ENCODE results near the gene SIPA1L3. TPM values are rescaled to one million over a fixed set of nuclear protein-coding genes. Genes with fewer than 3 reads are reported as not detected.

The SIPA1L3 gene
- polyA plus RNA-seq, 2 of the 4 experiments (the other 2 are of a cell fraction): 28.9 to 50.6 TPM

DNA sequence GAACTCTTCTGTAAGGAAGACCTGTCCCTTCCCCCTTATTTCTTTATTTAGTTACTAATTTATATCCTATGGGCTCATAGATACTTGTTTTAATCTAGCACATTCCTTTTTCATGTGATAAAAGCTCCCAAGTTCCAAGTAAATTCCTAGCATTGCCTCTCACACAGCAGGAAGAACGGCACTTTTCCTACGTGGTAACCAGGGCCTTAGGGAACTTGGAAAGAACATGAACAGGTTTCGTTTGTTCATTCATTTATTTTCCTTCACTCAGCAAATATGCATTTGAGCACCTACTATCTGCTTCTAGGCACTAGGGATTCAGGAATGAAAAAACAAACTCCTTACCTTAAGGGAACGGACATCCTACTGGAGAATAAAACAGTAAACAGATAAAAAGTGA, 125.1 kb downstream of the SIPA1L3 start:
- TF ChIP-seq MAFK (IDR thresholded peaks at IDR 0.05; ENCODE audit: partially characterized antibody) (peak; percentile 88), NR3C1 (IDR thresholded peaks at IDR 0.05) (no peak)
- Histone ChIP-seq H3K4me3 (no peak overlapping the region), H3K4me2 (no peak overlapping the region), H3K9me3 (no peaks in the 10 kb centered on the region), H3K27ac (no peak overlapping the region; a peak in 2 of 6 replicates), H3K4me1 (peaks cover 22% of the 10 kb centered on the region)
- CTCF ChIA-PET: interaction anchor here (1.0 to 28.8 kb wide), 4 partner anchors 13 to 371 kb away, joined by 3 to 316 read pairs (median 4); partner anchors contain the start of genes FAM98C, SIPA1L3 and WDR87
- DNase-seq (ENCODE audit: low read depth in 1 of 2, low spot score in 1 of 2): no peak
- FAIRE-seq: peak; percentile 94
- POLR2A ChIA-PET: no interaction called here
- WGBS (ENCODE audit: missing lambda C conversion rate): 68% methylated on average over 4 of the region's 4 CpGs
- ATAC-seq: no peak

DNA sequence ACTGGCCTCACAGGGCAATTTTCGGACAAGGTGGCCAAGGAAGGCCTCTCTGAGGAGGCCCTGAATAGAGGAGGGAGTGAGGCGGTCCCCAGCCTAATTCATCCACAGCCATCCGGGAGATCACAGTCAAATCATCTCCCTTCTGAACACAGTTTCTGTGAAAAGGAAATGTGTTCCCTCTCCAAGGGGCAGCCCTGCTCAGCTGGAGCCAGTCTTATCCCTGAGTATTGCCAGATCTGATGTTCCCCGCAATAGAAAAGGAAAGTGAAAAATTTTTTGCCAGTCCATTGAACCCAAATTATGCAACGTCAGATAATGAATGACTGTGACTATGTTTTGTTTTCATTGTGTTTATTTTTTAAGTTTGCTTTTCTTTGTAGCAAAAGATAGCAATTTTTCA, 125.9 kb downstream of the SIPA1L3 start:
- CTCF ChIA-PET: interaction anchor here (0.5 to 28.8 kb wide), 5 partner anchors 32 to 206 kb away, joined by 3 to 316 read pairs (median 3); partner anchors contain the start of genes SIPA1L3 and WDR87
- no peak for DNase-seq (ENCODE audit: low read depth in 1 of 2, low spot score in 1 of 2)
- 90% methylated on average over 5 of the region's 5 CpGs for WGBS (ENCODE audit: missing lambda C conversion rate)
- Histone ChIP-seq H3K9me3 (no peaks in the 10 kb centered on the region), H3K4me3 (no peak overlapping the region), H3K4me2 (no peak overlapping the region), H3K4me1 (peaks cover 22% of the 10 kb centered on the region), H3K27ac (no peak overlapping the region)
- TF ChIP-seq, protein P1, sequence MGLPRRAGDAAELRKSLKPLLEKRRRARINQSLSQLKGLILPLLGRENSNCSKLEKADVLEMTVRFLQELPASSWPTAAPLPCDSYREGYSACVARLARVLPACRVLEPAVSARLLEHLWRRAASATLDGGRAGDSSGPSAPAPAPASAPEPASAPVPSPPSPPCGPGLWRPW (IDR thresholded peaks at IDR 0.05): no peak
- TF ChIP-seq, protein P2, sequence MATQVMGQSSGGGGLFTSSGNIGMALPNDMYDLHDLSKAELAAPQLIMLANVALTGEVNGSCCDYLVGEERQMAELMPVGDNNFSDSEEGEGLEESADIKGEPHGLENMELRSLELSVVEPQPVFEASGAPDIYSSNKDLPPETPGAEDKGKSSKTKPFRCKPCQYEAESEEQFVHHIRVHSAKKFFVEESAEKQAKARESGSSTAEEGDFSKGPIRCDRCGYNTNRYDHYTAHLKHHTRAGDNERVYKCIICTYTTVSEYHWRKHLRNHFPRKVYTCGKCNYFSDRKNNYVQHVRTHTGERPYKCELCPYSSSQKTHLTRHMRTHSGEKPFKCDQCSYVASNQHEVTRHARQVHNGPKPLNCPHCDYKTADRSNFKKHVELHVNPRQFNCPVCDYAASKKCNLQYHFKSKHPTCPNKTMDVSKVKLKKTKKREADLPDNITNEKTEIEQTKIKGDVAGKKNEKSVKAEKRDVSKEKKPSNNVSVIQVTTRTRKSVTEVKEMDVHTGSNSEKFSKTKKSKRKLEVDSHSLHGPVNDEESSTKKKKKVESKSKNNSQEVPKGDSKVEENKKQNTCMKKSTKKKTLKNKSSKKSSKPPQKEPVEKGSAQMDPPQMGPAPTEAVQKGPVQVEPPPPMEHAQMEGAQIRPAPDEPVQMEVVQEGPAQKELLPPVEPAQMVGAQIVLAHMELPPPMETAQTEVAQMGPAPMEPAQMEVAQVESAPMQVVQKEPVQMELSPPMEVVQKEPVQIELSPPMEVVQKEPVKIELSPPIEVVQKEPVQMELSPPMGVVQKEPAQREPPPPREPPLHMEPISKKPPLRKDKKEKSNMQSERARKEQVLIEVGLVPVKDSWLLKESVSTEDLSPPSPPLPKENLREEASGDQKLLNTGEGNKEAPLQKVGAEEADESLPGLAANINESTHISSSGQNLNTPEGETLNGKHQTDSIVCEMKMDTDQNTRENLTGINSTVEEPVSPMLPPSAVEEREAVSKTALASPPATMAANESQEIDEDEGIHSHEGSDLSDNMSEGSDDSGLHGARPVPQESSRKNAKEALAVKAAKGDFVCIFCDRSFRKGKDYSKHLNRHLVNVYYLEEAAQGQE (IDR thresholded peaks at IDR 0.05): no peak
- TF ChIP-seq MAZ (IDR thresholded peaks at IDR 0.05; ENCODE audit: borderline replicate concordance, low read depth, low read length): no peak
- no peak for TF ChIP-seq CHD2 (IDR thresholded peaks at IDR 0.05; ENCODE audit: low read length, partially characterized antibody)
- TF ChIP-seq RAD21 (conservative IDR thresholded peaks at IDR 0.05 in 1 of 2, IDR thresholded peaks at IDR 0.05 in 1 of 2): no peak
- TF ChIP-seq MAFK (IDR thresholded peaks at IDR 0.05; ENCODE audit: partially characterized antibody): no peak
- TF ChIP-seq TFCP2L1 (CRISPR knock-in tag; IDR thresholded peaks at IDR 0.05): no peak
- no peak for TF ChIP-seq RARB (CRISPR knock-in tag; IDR thresholded peaks at IDR 0.05)
- no peak for TF ChIP-seq RFX5 (IDR thresholded peaks at IDR 0.05)
- no peak for TF ChIP-seq FOSB (CRISPR knock-in tag; IDR thresholded peaks at IDR 0.05)
- no peak for TF ChIP-seq JUNB (IDR thresholded peaks at IDR 0.05)
- no peak for ATAC-seq
- POLR2A ChIA-PET: no interaction called here
- no peak for FAIRE-seq

DNA sequence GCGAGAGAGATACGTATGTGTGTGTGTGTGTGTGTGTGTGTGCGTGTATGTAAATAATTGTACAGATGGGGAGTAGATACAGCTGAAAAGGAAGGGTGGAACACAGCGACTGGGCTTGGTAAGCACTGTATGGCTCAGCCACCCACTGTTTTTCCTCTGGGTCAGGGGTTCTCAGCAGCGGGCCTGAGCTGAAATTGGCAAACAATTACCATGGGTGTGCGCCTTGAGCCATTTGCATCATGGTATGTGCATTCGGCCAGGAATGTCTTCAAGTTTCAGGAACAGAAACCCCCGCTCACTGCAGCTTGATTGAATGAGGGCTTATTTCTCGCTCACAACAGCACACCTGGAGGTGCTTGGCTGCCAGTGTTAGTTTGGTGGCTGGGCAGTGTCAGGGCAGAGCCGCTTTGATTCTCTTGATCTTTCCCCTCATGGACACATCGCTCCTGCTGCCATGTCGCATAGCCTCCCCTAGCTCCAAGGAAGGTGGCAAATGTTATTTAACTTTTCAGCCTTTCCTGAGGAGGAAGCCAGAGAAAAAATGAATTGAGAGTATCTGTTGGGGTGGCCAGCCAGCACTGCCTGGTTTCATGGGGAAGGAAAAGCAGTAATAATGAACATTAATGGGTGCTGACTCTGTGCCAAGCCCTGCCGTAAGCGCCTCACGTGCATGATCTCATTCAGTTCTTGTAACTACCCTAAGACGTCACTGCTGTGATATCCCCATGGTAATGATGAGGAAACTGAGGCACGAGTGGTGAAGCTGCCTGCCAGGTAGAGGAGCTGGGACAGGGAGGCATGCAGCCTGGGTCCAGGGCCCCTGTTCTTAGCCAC, 126.9 kb downstream of the SIPA1L3 start:
- peak; percentile 59 for FAIRE-seq
- Histone ChIP-seq H3K9me3 (no peaks in the 10 kb centered on the region), H3K4me1 (peaks cover 22% of the 10 kb centered on the region), H3K27ac (no peak overlapping the region), H3K4me2 (no peak overlapping the region), H3K4me3 (no peak overlapping the region)
- CTCF ChIA-PET: interaction anchor here (0.5 to 28.8 kb wide), 8 partner anchors 10 to 351 kb away, joined by 3 to 316 read pairs (median 3); partner anchors contain the start of genes SIPA1L3 and WDR87
- POLR2A ChIA-PET: no interaction called here
- no peak for ATAC-seq
- WGBS (ENCODE audit: missing lambda C conversion rate): 89% methylated on average over 17 of the region's 17 CpGs
- no peak for DNase-seq (ENCODE audit: low read depth in 1 of 2, low spot score in 1 of 2)
- TF ChIP-seq, protein P3, sequence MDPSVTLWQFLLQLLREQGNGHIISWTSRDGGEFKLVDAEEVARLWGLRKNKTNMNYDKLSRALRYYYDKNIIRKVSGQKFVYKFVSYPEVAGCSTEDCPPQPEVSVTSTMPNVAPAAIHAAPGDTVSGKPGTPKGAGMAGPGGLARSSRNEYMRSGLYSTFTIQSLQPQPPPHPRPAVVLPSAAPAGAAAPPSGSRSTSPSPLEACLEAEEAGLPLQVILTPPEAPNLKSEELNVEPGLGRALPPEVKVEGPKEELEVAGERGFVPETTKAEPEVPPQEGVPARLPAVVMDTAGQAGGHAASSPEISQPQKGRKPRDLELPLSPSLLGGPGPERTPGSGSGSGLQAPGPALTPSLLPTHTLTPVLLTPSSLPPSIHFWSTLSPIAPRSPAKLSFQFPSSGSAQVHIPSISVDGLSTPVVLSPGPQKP (IDR thresholded peaks at IDR 0.05; ENCODE audit: low read depth, low read length): no peak
- no peak for TF ChIP-seq SMC3 (IDR thresholded peaks at IDR 0.05)
- TF ChIP-seq, protein P4, sequence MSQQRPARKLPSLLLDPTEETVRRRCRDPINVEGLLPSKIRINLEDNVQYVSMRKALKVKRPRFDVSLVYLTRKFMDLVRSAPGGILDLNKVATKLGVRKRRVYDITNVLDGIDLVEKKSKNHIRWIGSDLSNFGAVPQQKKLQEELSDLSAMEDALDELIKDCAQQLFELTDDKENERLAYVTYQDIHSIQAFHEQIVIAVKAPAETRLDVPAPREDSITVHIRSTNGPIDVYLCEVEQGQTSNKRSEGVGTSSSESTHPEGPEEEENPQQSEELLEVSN (IDR thresholded peaks at IDR 0.05; ENCODE audit: borderline replicate concordance, low read depth): no peak
- no peak for TF ChIP-seq CBX2 (IDR thresholded peaks at IDR 0.05; ENCODE audit: borderline replicate concordance, low read depth)
- no peak for TF ChIP-seq ZSCAN20 (CRISPR knock-in tag; IDR thresholded peaks at IDR 0.05)
- no peak for TF ChIP-seq HEYL (CRISPR knock-in tag; IDR thresholded peaks at IDR 0.05)
- TF ChIP-seq HDAC2 (IDR thresholded peaks at IDR 0.05): no peak
- TF ChIP-seq, protein P2 (IDR thresholded peaks at IDR 0.05): no peak
- no peak for TF ChIP-seq MYC (IDR thresholded peaks at IDR 0.05; ENCODE audit: borderline replicate concordance, low read length)
- TF ChIP-seq RNF2 (IDR thresholded peaks at IDR 0.05; ENCODE audit: borderline replicate concordance, low read depth): no peak
- TF ChIP-seq FOSB (CRISPR knock-in tag; IDR thresholded peaks at IDR 0.05): no peak
